ENCODE data around the gene HMCN1.
"Not testable (repeated sequence)": the region's sequence is repeated elsewhere in the genome, so short reads cannot be mapped to it uniquely, and the experiment has no call there.

The HMCN1 gene

GRCh38 chr1:185853739-185854138 is 119.5 kb downstream of the HMCN1 start:
- peak; percentile 60 for DNase-seq (ENCODE audit: low read depth)

- DNase-seq (ENCODE audit: low read depth): no peak
Measured at GRCh38 chr1:185856482-185856881, 122.3 kb downstream of the HMCN1 start.

GRCh38 chr1:185857442-185857841 is 123.3 kb downstream of the HMCN1 start:
- DNase-seq (ENCODE audit: low read depth): no peak

- no peak for DNase-seq (ENCODE audit: low read depth)
Measured at GRCh38 chr1:185860311-185860710, 126.1 kb downstream of the HMCN1 start.

- no peak for DNase-seq (ENCODE audit: low read depth)
Measured at GRCh38 chr1:185860859-185861258, 126.7 kb downstream of the HMCN1 start.

- DNase-seq (ENCODE audit: low read depth): no peak
Measured at GRCh38 chr1:185861630-185862029, 127.4 kb downstream of the HMCN1 start.

- no peak for DNase-seq (ENCODE audit: low read depth)
Measured at GRCh38 chr1:185862235-185862634, 128.0 kb downstream of the HMCN1 start.

- DNase-seq (ENCODE audit: low read depth): no peak
Measured at GRCh38 chr1:185864331-185864730, 130.1 kb downstream of the HMCN1 start.

- peak; percentile 53 for DNase-seq (ENCODE audit: low read depth)
Measured at GRCh38 chr1:185864889-185865517, 130.8 kb downstream of the HMCN1 start.

GRCh38 chr1:185869590-185869989 is 135.4 kb downstream of the HMCN1 start:
- no peak for DNase-seq (ENCODE audit: low read depth)

GRCh38 chr1:185871627-185872150 is 137.5 kb downstream of the HMCN1 start:
- no peak for DNase-seq (ENCODE audit: low read depth)

- DNase-seq (ENCODE audit: low read depth): no peak
Measured at GRCh38 chr1:185874246-185874645, 140.1 kb downstream of the HMCN1 start.

- no peak for DNase-seq (ENCODE audit: low read depth)
Measured at GRCh38 chr1:185880330-185880729, 146.1 kb downstream of the HMCN1 start.

GRCh38 chr1:185880779-185881333 is 146.7 kb downstream of the HMCN1 start:
- DNase-seq (ENCODE audit: low read depth): no peak

GRCh38 chr1:185886046-185886445 is 151.9 kb downstream of the HMCN1 start:
- no peak for DNase-seq (ENCODE audit: low read depth)

- DNase-seq (ENCODE audit: low read depth): no peak
Measured at GRCh38 chr1:185886671-185887070, 152.5 kb downstream of the HMCN1 start.

- not testable (repeated sequence) for DNase-seq (ENCODE audit: low read depth)
Measured at GRCh38 chr1:185892831-185893403, 158.7 kb downstream of the HMCN1 start.

GRCh38 chr1:185894791-185895190 is 160.6 kb downstream of the HMCN1 start:
- DNase-seq (ENCODE audit: low read depth): no peak

GRCh38 chr1:185895208-185895900 is 161.2 kb downstream of the HMCN1 start:
- no peak for DNase-seq (ENCODE audit: low read depth)

- no peak for DNase-seq (ENCODE audit: low read depth)
Measured at GRCh38 chr1:185896863-185897262, 162.7 kb downstream of the HMCN1 start.

GRCh38 chr1:185906186-185906585 is 172.0 kb downstream of the HMCN1 start:
- no peak for DNase-seq (ENCODE audit: low read depth)

- no peak for DNase-seq (ENCODE audit: low read depth)
Measured at GRCh38 chr1:185907246-185907645, 173.1 kb downstream of the HMCN1 start.

GRCh38 chr1:185911978-185912377 is 177.8 kb downstream of the HMCN1 start:
- DNase-seq (ENCODE audit: low read depth): no peak
